Activated T-helper 2 cell treated with anti-CD3 and anti-CD28 coated beads, Interferon-gamma antibody, Interleukin-2, Interleukin-4, amounts not matched to agents 10 μg/mL and 5 μg/mL and 100 μg/mL, durations not matched to agents 14 hours and 24 hours and 36 hours (primary cell): ENCODE results near the gene JDP2. TPM values are rescaled to one million over a fixed set of nuclear protein-coding genes. Genes with fewer than 3 reads are reported as not detected.
"Not testable (repeated sequence)": the region's sequence is repeated elsewhere in the genome, so short reads cannot be mapped to it uniquely, and the experiment has no call there.

Source experiments
- DNase-seq: peaks from one replicate; pipeline ENCODE4 v3.0.0; 2021; ENCODE audit warnings: low spot score
- H3K27ac Mint-ChIP-seq: one replicate; pipeline ENCODE4 v1.8.0; 2021; ENCODE audit warnings: mixed read lengths
- H3K27me3 Mint-ChIP-seq: one replicate; pipeline ENCODE4 v1.8.0; 2021; ENCODE audit warnings: low read depth, mixed read lengths
- H3K36me3 Mint-ChIP-seq: one replicate; pipeline ENCODE4 v1.8.0; 2021; ENCODE audit warnings: low read depth, mixed read lengths
- H3K4me1 Mint-ChIP-seq: one replicate; pipeline ENCODE4 v1.8.0; 2021; ENCODE audit warnings: low read depth, mixed read lengths
- H3K4me3 Mint-ChIP-seq: one replicate; pipeline ENCODE4 v1.8.0; 2021; ENCODE audit warnings: low read depth, mild to moderate bottlenecking, moderate library complexity, mixed read lengths
- H3K9me3 Mint-ChIP-seq: one replicate; pipeline ENCODE4 v1.8.0; 2021; ENCODE audit warnings: mixed read lengths
- intact Hi-C: fragments of 100-400 bp; cut with micrococcal nuclease; formaldehyde crosslinking; loops from one replicate; pipeline ENCODE4 v1.15.1; 2023
- total RNA-seq: library from RNA; stranded (reverse); gene quantifications from 2 replicates; pipeline ENCODE4 v1.2.3, GENCODE V29; 2022

The JDP2 gene
- total RNA-seq, 1 donor from 2014 or later, result 1.1 TPM

DNA sequence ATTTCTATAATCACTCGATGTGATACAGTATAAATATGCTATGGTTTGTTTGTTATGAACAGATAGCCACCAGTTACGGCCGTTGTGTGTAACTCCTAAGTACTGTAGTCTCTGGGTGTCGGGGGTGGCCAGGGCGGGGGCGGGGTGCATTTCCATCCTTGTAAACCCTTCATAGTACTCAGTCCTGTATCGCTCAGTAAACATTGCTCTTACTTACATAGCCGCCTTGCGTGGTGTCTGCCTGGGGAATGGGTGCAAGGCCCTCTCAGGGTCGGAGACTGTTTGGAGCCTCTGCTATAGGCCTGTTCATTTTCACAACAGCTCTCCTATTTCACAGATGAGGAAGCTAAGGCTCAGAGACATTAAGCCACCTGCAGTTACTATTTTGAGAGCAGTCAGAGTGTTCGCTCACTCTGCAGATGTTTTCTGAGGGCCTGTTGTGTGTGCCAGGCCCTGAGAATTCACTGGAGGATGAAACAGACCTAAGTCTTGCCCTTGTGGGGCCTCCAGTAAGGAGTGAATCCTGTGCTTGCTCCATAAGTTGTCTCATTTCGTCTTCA, 42.5 kb downstream of the JDP2 start:
- DNase-seq, result no peak
- Mint-ChIP-seq H3K9me3 (no peaks in the 10 kb centered on the region), H3K27ac (no peak overlapping the region), H3K27me3 (peaks cover 2% of the 10 kb centered on the region), H3K4me3 (no peak overlapping the region), H3K4me1 (peaks cover 15% of the 10 kb centered on the region), H3K36me3 (no peaks in the 10 kb centered on the region)
- intact Hi-C loops, result no loop called here

DNA sequence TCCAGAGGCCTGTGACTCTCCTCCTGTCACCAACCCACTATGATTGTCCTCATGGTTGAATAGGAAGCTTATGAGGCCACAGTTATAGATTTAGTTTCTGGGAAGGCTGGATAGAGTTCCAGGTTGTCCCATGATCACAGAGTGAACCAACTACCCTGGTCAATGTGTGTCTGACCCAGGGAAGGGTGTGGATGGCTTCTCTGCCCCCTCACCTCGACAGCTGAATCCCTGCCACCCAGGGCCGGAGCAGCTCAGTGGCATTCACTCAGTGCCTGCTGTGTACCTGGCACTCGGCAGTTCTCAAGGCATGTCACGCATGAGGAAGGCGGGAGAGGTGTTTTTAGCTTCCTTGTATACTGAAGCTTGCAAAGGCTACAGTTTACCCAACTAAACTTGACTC, 43.2 kb downstream of the JDP2 start:
- H3K36me3 Mint-ChIP-seq, result no peaks in the 10 kb centered on the region
- H3K27ac Mint-ChIP-seq, result no peak overlapping the region
- H3K4me3 Mint-ChIP-seq, result no peak overlapping the region
- no peak for DNase-seq
- no peaks in the 10 kb centered on the region for H3K9me3 Mint-ChIP-seq
- peaks cover 2% of the 10 kb centered on the region for H3K27me3 Mint-ChIP-seq
- peaks cover 11% of the 10 kb centered on the region for H3K4me1 Mint-ChIP-seq
- intact Hi-C loops, result no loop called here

- H3K27me3 Mint-ChIP-seq, DNase-seq, H3K27ac Mint-ChIP-seq, H3K4me1 Mint-ChIP-seq, H3K9me3 Mint-ChIP-seq, H3K4me3 Mint-ChIP-seq, intact Hi-C loops, H3K36me3 Mint-ChIP-seq: not testable (repeated sequence)
Measured at GRCh38 chr14:75474127-75474526, 46.3 kb downstream of the JDP2 start.

DNA sequence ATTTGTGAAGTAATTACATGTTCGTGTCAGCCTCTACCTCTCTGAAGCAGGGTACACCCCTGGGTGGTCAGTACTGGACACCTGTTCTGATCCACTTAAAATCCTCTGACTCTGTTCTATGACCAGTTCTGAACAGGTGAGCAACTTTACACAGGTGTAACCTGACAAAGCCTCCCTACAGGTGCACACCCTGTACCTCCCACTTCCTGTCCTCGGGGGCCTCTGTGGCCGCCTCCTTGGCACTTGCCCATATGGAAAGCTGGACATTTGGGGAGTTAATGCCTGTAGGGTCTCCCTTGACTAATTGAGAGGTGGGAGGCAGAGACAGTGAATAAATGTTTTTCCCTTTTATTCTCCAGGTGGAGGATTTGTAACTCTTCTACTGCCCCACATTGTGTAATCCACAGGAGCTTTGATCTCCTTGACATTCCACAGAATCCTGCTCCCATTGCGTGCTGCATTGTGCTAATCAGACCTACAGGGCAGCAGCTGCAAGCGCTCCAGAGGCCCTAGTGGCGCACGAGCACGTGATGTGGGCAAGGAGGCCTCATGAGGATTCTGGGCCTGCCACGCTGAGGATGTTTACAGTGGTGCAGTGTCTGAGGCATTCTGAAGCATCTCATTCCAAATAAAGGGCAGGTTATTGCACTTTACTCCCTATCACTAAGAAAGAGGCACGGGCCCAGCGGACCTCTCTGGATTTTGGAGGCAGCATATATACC, 48.6 kb downstream of the JDP2 start:
- H3K36me3 Mint-ChIP-seq, result no peaks in the 10 kb centered on the region
- no peaks in the 10 kb centered on the region for H3K9me3 Mint-ChIP-seq
- DNase-seq, result no peak
- peaks cover 10% of the 10 kb centered on the region for H3K27me3 Mint-ChIP-seq
- intact Hi-C loops, result no loop called here
- H3K4me1 Mint-ChIP-seq, result no peaks in the 10 kb centered on the region
- H3K27ac Mint-ChIP-seq, result no peak overlapping the region
- H3K4me3 Mint-ChIP-seq, result no peak overlapping the region

DNA sequence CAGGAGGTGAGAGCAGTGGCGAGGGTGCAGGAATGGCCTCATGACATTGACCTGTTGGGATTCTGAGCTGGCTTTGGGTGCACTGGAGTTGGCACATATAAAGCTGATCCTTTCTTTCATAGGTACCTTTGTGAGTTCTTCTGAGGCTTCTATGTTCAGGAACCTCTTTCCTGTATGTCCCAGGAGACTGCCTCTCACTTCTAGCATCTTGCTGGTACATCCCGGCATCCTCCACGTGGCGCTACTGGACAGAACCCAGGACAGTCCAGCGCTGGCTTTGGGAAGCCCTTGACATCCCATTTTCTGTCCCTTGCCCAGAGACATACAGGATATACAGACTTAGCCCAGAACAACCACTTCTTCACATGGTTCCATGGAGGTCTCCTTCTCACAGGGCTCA, 50.1 kb downstream of the JDP2 start:
- Mint-ChIP-seq H3K27me3 (peaks cover 10% of the 10 kb centered on the region), H3K4me3 (no peak overlapping the region), H3K9me3 (no peaks in the 10 kb centered on the region), H3K4me1 (no peaks in the 10 kb centered on the region), H3K36me3 (no peaks in the 10 kb centered on the region), H3K27ac (no peak overlapping the region)
- intact Hi-C loops, result no loop called here
- no peak for DNase-seq

DNA sequence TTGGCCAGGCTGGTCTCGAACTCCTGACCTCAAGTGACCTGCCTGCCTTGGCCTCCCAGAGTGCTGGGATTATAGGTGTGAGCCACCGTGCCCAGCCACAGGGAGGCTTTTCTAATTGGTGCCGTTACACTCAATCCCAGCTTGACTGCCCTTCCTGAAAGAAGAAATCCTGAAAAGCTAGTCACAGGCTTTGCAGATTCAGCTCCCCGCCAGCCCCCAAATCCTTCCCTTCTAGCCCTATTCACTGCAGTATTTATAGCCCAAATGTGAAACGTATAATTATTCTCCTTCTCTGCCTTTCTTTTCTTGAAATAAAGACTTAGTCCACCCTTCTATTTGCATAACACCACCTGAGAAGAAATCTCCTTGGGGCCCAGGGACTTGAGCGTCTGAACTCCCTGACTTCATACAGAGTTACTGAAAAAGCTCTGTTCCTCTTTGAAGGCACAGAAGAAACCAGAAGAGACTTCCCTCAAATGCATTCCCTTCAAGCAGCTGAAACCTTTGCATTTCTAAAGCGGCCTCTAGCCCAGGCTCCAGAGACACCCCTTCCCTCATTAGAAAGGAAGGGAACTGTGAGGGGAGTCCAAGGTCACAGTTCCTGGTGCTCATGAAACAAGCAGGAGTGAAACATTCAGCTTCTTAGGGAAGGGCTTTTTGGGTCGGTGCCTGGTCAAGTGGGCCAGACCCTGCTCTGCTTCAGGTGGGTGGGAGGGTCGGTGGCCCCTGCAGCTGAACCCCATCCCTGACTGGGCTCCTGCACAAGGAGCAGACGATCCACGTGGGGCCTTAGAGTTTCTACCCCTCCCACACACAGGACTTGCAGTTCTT, 52.2 kb downstream of the JDP2 start:
- H3K27ac Mint-ChIP-seq, result no peak overlapping the region
- H3K27me3 Mint-ChIP-seq, result peaks cover 9% of the 10 kb centered on the region
- no peak for DNase-seq
- H3K4me3 Mint-ChIP-seq, result no peak overlapping the region
- no peaks in the 10 kb centered on the region for H3K9me3 Mint-ChIP-seq
- no peaks in the 10 kb centered on the region for H3K4me1 Mint-ChIP-seq
- H3K36me3 Mint-ChIP-seq, result no peaks in the 10 kb centered on the region
- intact Hi-C loops, result no loop called here

DNA sequence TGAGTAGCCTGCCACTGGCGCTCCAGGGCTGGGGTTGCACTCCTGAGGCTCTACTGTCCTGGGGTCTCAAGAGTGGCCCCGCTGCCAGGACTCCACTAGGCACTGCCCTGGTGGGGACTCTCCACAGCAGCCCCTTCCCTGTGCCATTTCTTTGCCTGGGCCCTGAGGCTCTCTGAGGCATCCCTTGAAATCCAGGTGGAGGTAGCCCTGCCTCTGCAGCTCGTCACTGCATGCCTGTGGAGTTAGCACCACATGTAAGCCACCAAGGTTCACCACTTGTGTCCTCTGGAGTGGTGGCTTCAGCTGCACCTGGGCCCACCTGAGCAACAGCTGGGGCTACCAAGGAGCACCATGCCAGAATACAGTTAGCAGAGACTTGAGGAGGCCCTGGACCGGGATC, 54.5 kb downstream of the JDP2 start:
- Mint-ChIP-seq H3K4me1 (peaks cover 13% of the 10 kb centered on the region), H3K27ac (no peak overlapping the region), H3K9me3 (no peaks in the 10 kb centered on the region), H3K36me3 (no peaks in the 10 kb centered on the region), H3K27me3 (peaks cover 9% of the 10 kb centered on the region), H3K4me3 (no peak overlapping the region)
- no peak for DNase-seq
- intact Hi-C loops, result no loop called here

DNA sequence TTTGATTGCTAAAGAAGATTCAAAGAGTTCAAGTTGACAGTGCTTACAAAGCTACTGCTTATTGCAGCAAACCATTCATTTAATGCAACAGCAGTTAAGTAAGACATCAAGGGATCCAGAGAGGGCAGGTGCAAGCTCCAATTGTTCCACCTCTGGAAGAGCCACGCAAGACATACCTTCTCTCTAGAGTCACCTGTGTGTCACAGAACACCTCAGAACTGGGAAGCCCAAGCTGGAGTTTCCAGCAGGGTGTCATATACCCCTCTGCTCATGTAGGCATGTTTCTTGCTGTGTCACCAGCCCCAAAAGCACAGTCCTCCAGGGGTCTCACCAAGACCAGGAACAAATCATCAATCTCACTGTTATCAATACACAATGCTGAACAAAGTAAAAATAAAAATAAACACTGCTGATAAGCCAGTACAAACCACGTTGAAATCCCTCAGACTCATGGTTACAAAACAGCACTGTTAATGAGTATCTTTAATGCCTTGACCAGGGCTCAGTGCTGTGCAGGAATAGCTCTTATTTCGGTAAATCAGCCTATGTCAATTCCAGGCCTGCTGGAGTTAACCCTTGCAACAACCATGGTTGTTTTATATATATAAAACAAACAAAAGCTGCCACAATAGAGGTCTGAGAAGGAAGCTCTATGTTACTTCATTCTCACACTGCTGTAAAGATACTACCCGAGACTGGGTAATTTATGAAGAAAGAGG, 57.0 kb downstream of the JDP2 start:
- peaks cover 24% of the 10 kb centered on the region for H3K4me1 Mint-ChIP-seq
- intact Hi-C loops, result loop anchor here (5.0 kb wide), 2 partner anchors 37 to 167 kb away; partner anchors contain the start of gene BATF
- H3K4me3 Mint-ChIP-seq, result no peak overlapping the region
- H3K9me3 Mint-ChIP-seq, result no peaks in the 10 kb centered on the region
- H3K36me3 Mint-ChIP-seq, result no peaks in the 10 kb centered on the region
- no peak overlapping the region for H3K27ac Mint-ChIP-seq
- DNase-seq, result no peak
- peaks cover 8% of the 10 kb centered on the region for H3K27me3 Mint-ChIP-seq

DNA sequence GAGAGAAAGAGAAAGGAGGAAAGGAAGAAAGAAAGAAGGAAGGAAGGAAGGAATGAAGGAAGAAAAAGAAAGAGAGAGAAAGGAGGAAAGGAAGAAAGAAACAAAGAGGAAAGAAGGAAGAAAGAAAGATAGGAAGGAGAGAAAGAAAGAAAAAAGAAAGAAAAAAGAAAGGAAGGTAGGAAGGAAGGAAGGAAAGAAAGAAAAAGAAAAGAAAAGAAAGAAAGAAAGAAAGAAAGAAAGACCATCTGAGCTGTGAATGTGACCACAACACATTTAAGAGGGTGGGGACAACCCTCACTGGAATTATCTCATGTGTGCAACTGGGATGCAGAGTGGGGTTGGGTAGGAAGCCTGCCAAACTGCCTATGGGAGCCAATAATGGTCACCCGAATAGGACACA, 58.5 kb downstream of the JDP2 start:
- Mint-ChIP-seq H3K36me3 (no peaks in the 10 kb centered on the region), H3K9me3 (no peaks in the 10 kb centered on the region), H3K27me3 (peaks cover 1% of the 10 kb centered on the region), H3K4me1 (peaks cover 30% of the 10 kb centered on the region), H3K27ac (no peak overlapping the region), H3K4me3 (no peak overlapping the region)
- DNase-seq, result no peak
- intact Hi-C loops, result loop anchor here (5.0 kb wide), 2 partner anchors 36 to 166 kb away; partner anchors contain the start of gene BATF

DNA sequence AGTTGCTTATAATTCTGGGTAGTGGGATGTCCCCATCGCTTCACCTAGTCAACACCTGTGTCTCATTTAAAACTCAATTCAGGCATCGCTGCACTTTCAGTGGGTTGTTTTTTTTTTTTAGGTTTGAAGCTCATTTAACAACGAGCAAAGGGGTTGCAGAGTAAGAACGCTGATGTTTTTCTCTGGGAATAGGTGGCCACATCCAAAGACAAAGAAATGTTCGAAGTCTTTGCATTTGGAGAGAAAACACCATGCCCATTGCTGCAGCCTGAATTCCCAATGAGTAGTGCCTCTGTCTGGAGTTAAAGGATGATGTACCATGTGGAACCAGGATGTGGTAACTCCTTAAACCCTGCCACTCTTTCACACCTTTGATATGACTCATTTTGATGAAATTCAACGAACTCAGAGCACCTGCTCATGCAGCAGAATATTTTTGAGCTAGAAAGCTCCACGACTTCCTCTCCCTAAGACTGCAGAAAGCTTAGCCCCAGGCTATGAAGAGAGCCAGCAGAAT, 59.4 kb downstream of the JDP2 start:
- DNase-seq, result peak; percentile 25
- no peaks in the 10 kb centered on the region for H3K36me3 Mint-ChIP-seq
- H3K4me1 Mint-ChIP-seq, result peaks cover 38% of the 10 kb centered on the region
- H3K27ac Mint-ChIP-seq, result no peak overlapping the region
- intact Hi-C loops, result loop anchor here (1.0 to 5.0 kb wide), 3 partner anchors 35 to 180 kb away; partner anchors contain the start of gene BATF
- no peak overlapping the region for H3K4me3 Mint-ChIP-seq
- H3K27me3 Mint-ChIP-seq, result no peaks in the 10 kb centered on the region
- no peaks in the 10 kb centered on the region for H3K9me3 Mint-ChIP-seq

DNA sequence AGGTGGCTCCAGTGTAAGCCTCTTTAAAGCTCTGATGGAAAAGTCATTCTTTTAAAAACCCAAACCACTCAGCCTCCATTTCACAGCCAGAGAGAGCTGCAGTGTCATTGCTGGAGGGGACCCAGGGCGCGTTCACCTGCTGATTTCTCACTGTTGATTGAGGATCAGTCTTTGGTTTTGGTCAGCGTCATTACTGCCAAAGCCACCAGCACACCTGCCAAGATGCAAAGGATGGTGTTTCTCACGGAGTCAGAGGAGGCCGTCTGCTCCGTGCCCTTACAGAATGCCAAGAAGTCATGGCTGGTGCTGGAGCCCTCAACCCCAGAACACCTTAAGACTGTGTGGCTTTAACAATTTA, 61.6 kb downstream of the JDP2 start:
- intact Hi-C loops, result loop anchor here (5.0 kb wide), 2 partner anchors 33 to 163 kb away; partner anchors contain the start of gene BATF
- H3K9me3 Mint-ChIP-seq, result no peaks in the 10 kb centered on the region
- H3K27ac Mint-ChIP-seq, result no peak overlapping the region
- peaks cover 55% of the 10 kb centered on the region for H3K4me1 Mint-ChIP-seq
- no peak overlapping the region for H3K4me3 Mint-ChIP-seq
- no peaks in the 10 kb centered on the region for H3K27me3 Mint-ChIP-seq
- no peaks in the 10 kb centered on the region for H3K36me3 Mint-ChIP-seq
- DNase-seq, result no peak

DNA sequence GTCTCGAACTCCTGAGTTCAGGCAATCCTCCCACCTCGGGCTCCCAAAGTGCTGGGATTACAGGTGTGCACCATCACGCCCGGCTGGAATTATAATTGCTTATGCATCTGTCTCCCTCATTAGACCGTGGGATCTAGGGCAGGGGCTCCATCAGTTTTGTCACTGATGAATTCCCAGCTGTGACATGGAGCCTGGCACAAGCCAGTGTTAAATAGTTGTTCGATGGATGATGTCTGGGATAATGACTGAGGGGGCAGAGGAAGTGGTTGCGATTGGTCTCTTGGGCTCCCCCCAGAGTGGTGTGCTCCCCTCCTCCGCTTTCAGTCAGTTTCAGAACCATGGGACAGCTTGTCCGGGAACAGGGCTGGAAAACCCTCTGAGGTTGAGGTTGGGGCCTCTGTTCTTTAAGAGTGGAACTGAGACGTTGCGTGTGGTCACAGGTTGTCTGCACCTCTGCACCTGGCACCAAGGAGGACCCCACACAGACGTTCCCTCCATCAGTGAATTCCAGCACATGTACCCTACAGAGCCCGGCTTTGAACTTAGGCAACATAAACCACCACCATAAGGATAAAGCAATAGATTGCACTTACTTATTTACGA, 63.7 kb downstream of the JDP2 start:
- no peaks in the 10 kb centered on the region for H3K36me3 Mint-ChIP-seq
- no peaks in the 10 kb centered on the region for H3K27me3 Mint-ChIP-seq
- peaks cover 70% of the 10 kb centered on the region for H3K4me1 Mint-ChIP-seq
- H3K27ac Mint-ChIP-seq, result no peak overlapping the region
- peaks cover 3% of the 10 kb centered on the region for H3K9me3 Mint-ChIP-seq
- H3K4me3 Mint-ChIP-seq, result no peak overlapping the region
- no peak for DNase-seq
- intact Hi-C loops, result loop anchor here (10.0 kb wide), 1 partner anchor 367 kb away; the partner anchor contains the start of gene NEK9
